Kidney (tissue), 14 donors: ENCODE data around the gene EXOSC1. TPM values are rescaled to one million over a fixed set of nuclear protein-coding genes. Genes with fewer than 3 reads are reported as not detected.

Experiments
- DNase-seq, 5 donors: peaks; one replicate each; pipeline ENCODE4 v3.0.0-alpha.2; 2013 to 2020
- FAIRE-seq: peaks from 2 replicates; lab custom pipeline; 2012; peaks lifted over from hg19 to GRCh38; lab: Jason Lieb, UNC
- H3K27ac ChIP-seq, 2 donors: one replicate each; pipeline ENCODE4 v1.7.0; 2013; ENCODE audit warnings: low read depth in 2 of 2, low read length in 2 of 2, inconsistent platforms in 1 of 2
- H3K27me3 ChIP-seq: one replicate; pipeline ENCODE4 v1.7.1; 2013; ENCODE audit warnings: low read length, inconsistent platforms; ENCODE audit not compliant: control insufficient read depth, insufficient read depth
- H3K36me3 ChIP-seq, 3 donors: one replicate each; pipeline versions ENCODE4 v1.7.0 to v1.7.1; 2013; ENCODE audit warnings: low read length in 3 of 3, control low read depth in 1 of 3, inconsistent platforms in 1 of 3; ENCODE audit not compliant: insufficient read depth in 3 of 3, control insufficient read depth in 2 of 3
- H3K4me1 ChIP-seq, 3 donors: one replicate each; pipeline versions ENCODE4 v1.7.0 to v1.7.1; 2013; ENCODE audit warnings: low read length in 3 of 3, inconsistent platforms in 1 of 3, low read depth in 1 of 3; ENCODE audit not compliant: control insufficient read depth in 2 of 3, insufficient read depth in 2 of 3
- H3K4me3 ChIP-seq, 3 donors: one replicate each; pipeline versions ENCODE4 v1.7.0 to v1.8.1; 2013; ENCODE audit warnings: low read length in 3 of 3, control low read depth in 1 of 3, inconsistent platforms in 1 of 3
- H3K9ac ChIP-seq, 3 donors: one replicate each; pipeline versions ENCODE4 v1.7.0 to v1.7.1; 2013; ENCODE audit warnings: low read length in 3 of 3, control low read depth in 1 of 3, inconsistent platforms in 1 of 3
- H3K9me3 ChIP-seq, 3 donors: one replicate each; pipeline versions ENCODE4 v1.7.0 to v1.7.1; 2013; ENCODE audit warnings: low read length in 3 of 3, control low read depth in 1 of 3, inconsistent platforms in 1 of 3; ENCODE audit not compliant: control insufficient read depth in 2 of 3, insufficient read depth in 1 of 3
- CTCF ChIP-seq: IDR thresholded peaks from 3 replicates; pipeline ENCODE4 v1.5.1; 2012; ENCODE audit warnings: mild to moderate bottlenecking, moderate library complexity, borderline replicate concordance; ENCODE audit not compliant: insufficient read depth; ENCODE audit errors: extremely low read depth
- intact Hi-C: fragments of 100-400 bp; cut with DNase I; formaldehyde crosslinking; loops from one replicate; pipeline ENCODE4 v1.11.1; 2022
- polyA plus RNA-seq: library from polyadenylated mRNA; stranded (reverse); fragments of 350-450 nt; fragmentation: Illumina TruSeq; extraction: RNeasy Lipid Tissue Mini Kit (QIAGEN cat#74804); gene quantifications from one replicate; pipeline ENCODE4 v1.2.3, GENCODE V29; 2014; ENCODE audit warnings: low read depth, low replicate concordance; ENCODE audit not compliant: insufficient read depth
- total RNA-seq: library from RNA; stranded (reverse); fragmentation: NEBNext Ultra II Directional; extraction: Animal tissue kit (Norgen Biotek cat#: 25700); gene quantifications from one replicate; pipeline ENCODE4 v1.2.1, GENCODE V29; 2021
- donor health status: control.
- donor health status: control.
- donor health status: control.
- donor health status: control.
- donor health status: control.
- donor health status: DM: yes; HTN: yes; CAD: no.
- donor health status: Normal renal cell carcinoma (clear cell type).

EXOSC1 gene
- total and polyA plus RNA-seq, 2 donors from 2014 or later = 28.8 to 40.9 TPM

- DNase-seq = peak in 1 of 5 donors; percentile 7
- FAIRE-seq = no peak
- no peak overlapping the region for H3K27ac ChIP-seq
- H3K4me3 ChIP-seq = no peak overlapping the region
- no peaks in the 10 kb centered on the region for H3K9me3 ChIP-seq
- intact Hi-C loops = no loop called here
- no peaks in the 10 kb centered on the region for H3K27me3 ChIP-seq
- peaks cover 0 to 25% (median 12%) of the 10 kb centered on the region in 3 donors for H3K4me1 ChIP-seq
- no peaks in the 10 kb centered on the region for H3K36me3 ChIP-seq
- no peak overlapping the region for H3K9ac ChIP-seq
- TF ChIP-seq CTCF = no peak
Observed at GRCh38 chr10:97494151-97494550, 48.3 kb upstream of the EXOSC1 start.

GRCh38 chr10:97490592-97490991 lies 44.8 kb upstream of the EXOSC1 start:
- Histone ChIP-seq H3K36me3 (no peaks in the 10 kb centered on the region), H3K4me1 (peaks cover 0 to 17% (median 12%) of the 10 kb centered on the region in 3 donors), H3K9me3 (no peaks in the 10 kb centered on the region), H3K4me3 (no peak overlapping the region), H3K9ac (no peak overlapping the region), H3K27ac (no peak overlapping the region), H3K27me3 (no peaks in the 10 kb centered on the region)
- FAIRE-seq (no peak), DNase-seq (no peak)
- no peak for TF ChIP-seq CTCF
- intact Hi-C loops = no loop called here

DNA sequence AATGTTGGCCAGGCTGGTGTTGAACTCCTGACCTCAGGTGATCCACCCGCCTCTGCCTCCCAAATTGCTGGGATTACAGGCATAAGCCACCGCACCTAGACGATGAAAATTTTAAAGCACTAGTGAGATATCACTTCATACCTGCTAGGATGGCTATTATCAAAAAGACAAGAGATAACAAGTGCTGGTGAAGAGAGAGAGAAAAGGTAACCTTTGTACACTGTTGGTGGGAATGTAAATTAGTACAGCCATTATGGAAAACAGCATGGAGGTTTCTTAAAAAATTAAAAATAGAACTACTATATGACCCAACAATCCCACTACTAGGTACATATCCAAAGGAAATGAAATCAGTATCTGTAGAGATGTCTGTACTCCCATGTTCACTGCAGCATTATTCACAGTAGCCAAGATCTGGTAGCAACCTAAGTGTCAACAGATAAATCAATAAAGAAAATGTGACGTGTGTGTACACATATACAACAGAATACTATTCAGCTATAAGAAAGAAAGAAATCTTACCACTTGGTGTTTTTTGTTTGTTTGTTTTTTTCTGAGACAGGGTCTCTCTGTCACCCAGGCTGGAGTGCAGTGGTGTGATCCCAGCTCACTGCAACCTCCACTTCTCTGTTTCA lies 40.0 kb upstream of the EXOSC1 start:
- H3K36me3 ChIP-seq = peaks cover 3 to 13% (median 4%) of the 10 kb centered on the region in 3 donors
- H3K9ac ChIP-seq = no peak overlapping the region
- FAIRE-seq = no peak
- H3K27me3 ChIP-seq = no peaks in the 10 kb centered on the region
- intact Hi-C loops = no loop called here
- DNase-seq = no peak
- no peaks in the 10 kb centered on the region for H3K9me3 ChIP-seq
- H3K4me1 ChIP-seq = peaks cover 0 to 3% (median 2%) of the 10 kb centered on the region in 3 donors
- no peak for TF ChIP-seq CTCF
- no peak overlapping the region for H3K27ac ChIP-seq
- no peak overlapping the region for H3K4me3 ChIP-seq
